Stimulated activated naive B cell treated with anti-CD40 and anti-IgM and Interleukin-4, amounts not matched to agents 10 μg/mL and 1 μg/mL and 100 μg/mL, for 72 hours (primary cell): ENCODE results near the gene DZIP1L.
"Not testable (repeated sequence)": the region's sequence is repeated elsewhere in the genome, so short reads cannot be mapped to it uniquely, and the experiment has no call there.

Experiments used
- ATAC-seq, 2 donors: fragments of 150-1000 bp; cut with Tn5 transposase; replicated peaks; 2 replicates each; pipeline ENCODE4 v1.10.0; 2021; ENCODE audit warnings: moderate library complexity in 1 of 2
- DNase-seq: peaks from one replicate; pipeline ENCODE4 v3.0.0; 2021
- H3K27ac Mint-ChIP-seq: one replicate; pipeline ENCODE4 v1.8.0; 2022; ENCODE audit warnings: mild to moderate bottlenecking, mixed read lengths
- H3K27me3 Mint-ChIP-seq, 2 donors: one replicate each; pipeline ENCODE4 v1.8.0; 2022; ENCODE audit warnings: mixed read lengths in 2 of 2
- H3K36me3 Mint-ChIP-seq, 2 donors: one replicate each; pipeline ENCODE4 v1.8.0; 2022; ENCODE audit warnings: mixed read lengths in 2 of 2, mild to moderate bottlenecking in 1 of 2
- H3K4me1 Mint-ChIP-seq, 2 donors: one replicate each; pipeline ENCODE4 v1.8.0; 2022; ENCODE audit warnings: mixed read lengths in 2 of 2, mild to moderate bottlenecking in 1 of 2
- H3K4me3 Mint-ChIP-seq, 2 donors: one replicate each; pipeline ENCODE4 v1.8.0; 2022; ENCODE audit warnings: mild to moderate bottlenecking in 2 of 2, mixed read lengths in 2 of 2, moderate library complexity in 1 of 2
- H3K9me3 Mint-ChIP-seq, 2 donors: one replicate each; pipeline ENCODE4 v1.8.0; 2022; ENCODE audit warnings: mixed read lengths in 2 of 2, mild to moderate bottlenecking in 1 of 2

The DZIP1L gene

DNA sequence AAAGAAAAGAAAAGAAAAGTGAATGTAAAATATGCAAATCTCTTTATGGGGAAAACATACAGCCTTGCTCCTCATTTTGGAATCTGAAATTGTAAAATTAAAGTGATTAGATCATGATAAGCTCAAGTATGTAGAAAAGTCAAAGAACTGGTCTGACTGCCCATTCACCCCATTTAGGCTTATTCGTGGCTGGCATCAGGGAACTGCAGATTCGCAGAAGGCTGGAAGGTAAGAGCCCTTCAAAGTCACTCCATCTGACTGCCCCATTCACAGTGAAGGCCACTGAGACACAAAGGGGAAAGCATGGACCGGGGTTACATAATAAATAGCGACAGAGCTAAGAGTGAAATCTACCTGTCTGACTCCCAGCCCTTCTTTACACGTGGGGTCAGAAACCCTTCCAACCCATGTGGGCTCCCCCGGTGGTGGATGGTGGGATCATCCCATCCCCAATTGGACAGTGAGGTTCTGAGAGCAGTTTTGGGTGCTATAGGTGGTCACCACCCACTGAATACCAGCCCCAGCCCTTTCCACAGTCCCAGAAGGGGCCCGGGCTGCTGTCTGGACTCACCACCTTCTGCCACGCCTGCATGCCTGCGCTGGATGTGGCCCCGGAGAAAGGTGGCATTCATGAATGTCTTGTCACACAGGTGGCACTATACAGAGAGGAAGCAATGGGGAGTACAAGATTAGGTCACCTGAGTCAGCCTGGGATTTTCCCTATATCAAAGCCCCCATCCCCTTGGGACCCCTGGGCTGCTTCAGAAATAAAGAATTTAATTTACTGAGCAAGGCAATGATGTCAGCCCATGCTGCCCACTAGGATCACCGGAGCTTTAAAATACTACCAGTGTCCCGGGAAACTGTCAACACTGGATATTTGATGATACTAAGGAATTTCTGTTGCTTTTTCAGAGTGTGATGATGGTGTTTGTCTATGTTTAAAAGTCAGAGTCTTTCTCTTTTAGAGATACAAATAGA lies 17.9 kb downstream of the DZIP1L start:
- DNase-seq (no peak), ATAC-seq (peak; percentile 62 to 71)
- no peak overlapping the region for H3K4me3 Mint-ChIP-seq
- H3K27ac Mint-ChIP-seq = no peak overlapping the region
- peaks cover 0 to 2% of the 10 kb centered on the region in 2 donors for H3K4me1 Mint-ChIP-seq
- no peaks in the 10 kb centered on the region for H3K36me3 Mint-ChIP-seq
- H3K27me3 Mint-ChIP-seq = peaks cover 16 to 20% of the 10 kb centered on the region in 2 donors
- peaks cover 0 to 7% of the 10 kb centered on the region in 2 donors for H3K9me3 Mint-ChIP-seq

DNA sequence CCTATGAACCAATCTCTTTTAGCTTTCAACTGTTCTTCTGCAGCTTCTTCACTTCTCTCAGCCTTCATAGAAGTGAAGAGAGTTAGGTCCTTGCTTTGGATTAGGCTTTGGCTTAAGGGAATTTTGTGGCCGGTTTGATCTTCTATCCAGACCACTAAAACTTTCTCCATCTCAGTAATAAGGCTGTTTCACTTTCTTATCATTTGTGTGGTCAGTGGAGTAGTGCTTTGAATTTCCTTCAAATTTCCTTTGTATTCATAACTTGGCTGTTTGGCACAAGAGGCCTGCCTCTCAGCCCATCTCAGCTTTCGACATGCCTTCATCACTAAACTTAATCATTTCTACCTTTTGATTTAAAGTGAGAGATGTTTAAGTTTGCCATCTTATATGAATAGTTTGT lies 21.7 kb downstream of the DZIP1L start:
- ATAC-seq (no peak), DNase-seq (no peak)
- no peak overlapping the region for H3K27ac Mint-ChIP-seq
- peaks cover 0 to 7% of the 10 kb centered on the region in 2 donors for H3K9me3 Mint-ChIP-seq
- H3K36me3 Mint-ChIP-seq = no peaks in the 10 kb centered on the region
- H3K4me1 Mint-ChIP-seq = peaks cover 0 to 2% of the 10 kb centered on the region in 2 donors
- peaks cover 7 to 16% of the 10 kb centered on the region in 2 donors for H3K27me3 Mint-ChIP-seq
- no peak overlapping the region for H3K4me3 Mint-ChIP-seq

DNA sequence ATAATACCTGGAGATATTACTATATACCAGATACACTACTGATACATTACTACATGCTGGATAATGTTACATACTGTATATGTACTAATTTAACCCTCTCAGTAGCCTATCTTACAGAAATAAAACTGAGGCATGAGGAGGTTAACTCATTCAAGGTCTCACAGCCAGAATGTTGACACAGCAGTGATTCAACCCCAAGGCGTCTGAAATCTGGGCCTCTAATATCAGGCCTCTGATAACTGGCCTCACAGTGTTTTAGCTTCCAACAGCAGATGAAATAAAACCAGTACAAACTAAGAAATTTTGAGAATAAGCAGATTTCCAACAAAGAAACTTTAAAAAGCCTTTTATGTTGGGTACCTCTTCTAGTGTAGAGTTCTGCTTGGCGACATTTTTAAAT lies 23.4 kb downstream of the DZIP1L start:
- peaks cover 0 to 7% of the 10 kb centered on the region in 2 donors for H3K9me3 Mint-ChIP-seq
- no peak for ATAC-seq
- no peak for DNase-seq
- no peaks in the 10 kb centered on the region for H3K36me3 Mint-ChIP-seq
- H3K27me3 Mint-ChIP-seq = peaks cover 11 to 12% of the 10 kb centered on the region in 2 donors
- no peaks in the 10 kb centered on the region for H3K4me1 Mint-ChIP-seq
- no peak overlapping the region for H3K27ac Mint-ChIP-seq
- no peak overlapping the region for H3K4me3 Mint-ChIP-seq

DNA sequence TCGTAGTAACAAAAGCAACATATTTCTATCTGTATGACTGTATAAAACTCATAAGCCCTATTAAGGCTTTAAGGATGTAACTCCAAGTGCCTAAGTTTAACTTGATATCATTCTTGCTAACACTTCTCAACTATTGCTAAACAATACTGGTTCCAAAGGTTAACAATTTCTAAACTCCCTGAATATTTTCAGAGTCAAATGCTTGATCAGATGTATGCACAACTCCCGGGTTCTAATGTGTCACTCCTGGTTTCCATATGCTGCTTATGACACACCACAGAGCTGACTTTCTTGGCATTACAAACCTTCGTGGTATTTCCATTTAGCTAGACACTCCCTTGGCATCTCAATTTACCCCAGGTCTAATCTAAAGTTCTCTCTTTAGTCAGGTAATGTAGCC lies 26.3 kb downstream of the DZIP1L start:
- Mint-ChIP-seq H3K36me3 (no peaks in the 10 kb centered on the region), H3K4me1 (no peaks in the 10 kb centered on the region), H3K27ac (no peak overlapping the region), H3K9me3 (peaks cover 0 to 7% of the 10 kb centered on the region in 2 donors), H3K4me3 (no peak overlapping the region), H3K27me3 (peaks cover 10 to 13% of the 10 kb centered on the region in 2 donors)
- ATAC-seq = no peak
- no peak for DNase-seq

DNA sequence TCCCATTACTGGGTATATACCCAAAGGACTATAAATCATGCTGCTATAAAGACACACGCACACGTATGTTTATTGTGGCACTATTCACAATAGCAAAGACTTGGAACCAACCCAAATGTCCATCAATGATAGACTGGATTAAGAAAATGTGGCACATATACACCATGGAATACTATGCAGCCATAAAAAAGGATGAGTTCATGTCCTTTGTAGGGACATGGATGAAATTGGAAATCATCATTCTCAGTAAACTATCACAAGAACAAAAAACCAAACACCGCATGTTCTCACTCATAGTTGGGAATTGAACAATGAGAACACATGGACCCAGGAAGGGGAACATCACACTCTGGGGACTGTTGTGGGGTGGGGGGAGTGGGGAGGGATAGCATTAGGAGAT lies 29.7 kb downstream of the DZIP1L start:
- H3K9me3 Mint-ChIP-seq, ATAC-seq, H3K4me1 Mint-ChIP-seq, H3K4me3 Mint-ChIP-seq, H3K27ac Mint-ChIP-seq, DNase-seq, H3K36me3 Mint-ChIP-seq: not testable (repeated sequence)
- H3K27me3 Mint-ChIP-seq = peaks cover 15 to 41% of the 10 kb centered on the region in 2 donors

DNA sequence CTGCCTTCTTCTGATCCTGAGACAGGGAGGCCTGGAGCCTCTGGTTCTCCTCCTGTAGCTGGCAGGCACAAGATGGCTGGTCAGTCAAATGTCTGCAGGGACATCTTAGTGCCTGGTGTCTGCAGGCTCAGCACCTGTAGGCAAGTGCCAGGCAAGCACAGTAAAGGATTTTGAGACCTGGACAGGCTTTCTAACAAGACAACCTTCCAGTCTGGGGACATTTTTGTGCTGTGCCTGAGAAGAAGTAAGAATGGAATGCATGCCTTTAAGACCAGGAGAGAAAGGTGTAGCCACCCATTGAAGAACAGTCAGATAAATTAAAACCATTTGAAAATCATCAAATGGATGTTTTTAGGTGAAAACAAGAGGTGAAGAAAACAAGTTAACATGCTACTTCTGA lies 31.2 kb downstream of the DZIP1L start:
- ATAC-seq (no peak), DNase-seq (no peak)
- no peak overlapping the region for H3K27ac Mint-ChIP-seq
- no peak overlapping the region for H3K4me3 Mint-ChIP-seq
- no peaks in the 10 kb centered on the region for H3K36me3 Mint-ChIP-seq
- H3K27me3 Mint-ChIP-seq = peaks cover 20 to 41% of the 10 kb centered on the region in 2 donors
- H3K9me3 Mint-ChIP-seq = no peaks in the 10 kb centered on the region
- H3K4me1 Mint-ChIP-seq = no peaks in the 10 kb centered on the region

DNA sequence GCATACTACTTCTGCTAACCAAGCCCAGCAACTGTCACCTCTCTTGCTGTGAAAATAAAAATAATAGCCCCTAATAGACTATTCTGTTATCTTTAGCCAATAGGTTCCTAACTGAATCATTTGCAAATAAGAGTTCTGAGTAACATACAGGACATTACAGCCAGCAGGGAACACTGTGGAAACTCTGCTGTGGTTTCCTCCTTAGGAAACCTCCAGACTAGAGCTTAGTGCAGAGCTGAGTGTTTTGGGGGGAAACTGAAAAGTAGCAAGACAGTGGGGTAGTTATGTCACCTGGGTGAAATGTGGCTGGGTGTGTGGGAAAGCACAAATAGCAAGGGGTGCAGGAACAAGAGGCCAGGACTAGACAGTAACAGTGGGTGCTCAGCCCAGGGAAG lies 32.4 kb downstream of the DZIP1L start:
- Mint-ChIP-seq H3K27me3 (peaks cover 22 to 34% of the 10 kb centered on the region in 2 donors), H3K36me3 (no peaks in the 10 kb centered on the region), H3K27ac (no peak overlapping the region), H3K4me3 (no peak overlapping the region), H3K9me3 (no peaks in the 10 kb centered on the region), H3K4me1 (no peaks in the 10 kb centered on the region)
- no peak for DNase-seq
- peak in 1 of 2 donors; percentile 5 for ATAC-seq

DNA sequence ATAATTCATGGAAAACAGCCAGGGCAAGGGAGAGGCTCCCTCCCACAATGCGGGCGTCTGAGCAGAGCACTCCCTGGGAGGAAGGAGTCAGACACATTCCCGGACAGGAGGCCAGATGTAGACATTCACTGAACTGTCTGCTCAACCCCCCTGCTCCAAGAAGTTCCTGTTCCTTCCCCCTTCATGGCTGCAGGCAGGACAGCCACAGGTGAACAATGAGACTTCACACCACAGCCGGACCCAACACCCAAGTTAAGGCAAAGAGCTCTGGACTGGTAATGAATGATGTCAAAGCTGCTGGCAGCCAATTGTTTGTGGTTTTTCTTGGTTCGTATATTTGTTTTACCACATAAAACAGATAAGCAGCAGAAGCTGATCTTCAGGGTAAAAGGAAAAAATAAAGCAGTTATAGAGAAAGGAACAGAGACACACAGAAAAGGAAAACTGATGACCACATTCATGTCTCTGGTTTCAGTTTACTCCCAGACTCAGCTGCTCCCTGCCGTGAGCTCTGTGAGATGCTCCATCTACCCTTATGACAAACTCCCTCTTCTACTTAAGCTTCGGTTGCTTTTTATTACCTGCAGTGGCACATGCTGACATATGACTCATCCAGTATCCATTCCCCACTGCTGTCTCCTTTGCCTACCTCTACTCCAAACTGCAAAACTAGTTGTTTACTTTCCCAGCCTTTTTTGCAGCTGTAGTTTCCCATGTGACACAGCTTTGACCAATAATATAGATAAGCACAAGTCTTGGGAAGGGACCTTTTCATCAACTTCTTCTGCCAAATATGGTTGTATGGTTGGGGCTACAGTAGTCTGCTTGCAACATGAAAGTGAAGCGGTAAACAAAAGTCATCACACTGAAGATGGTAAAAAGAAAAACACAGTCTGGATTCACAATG lies 33.1 kb downstream of the DZIP1L start:
- Mint-ChIP-seq H3K27me3 (peaks cover 22 to 34% of the 10 kb centered on the region in 2 donors), H3K27ac (no peak overlapping the region)
- DNase-seq = no peak

DNA sequence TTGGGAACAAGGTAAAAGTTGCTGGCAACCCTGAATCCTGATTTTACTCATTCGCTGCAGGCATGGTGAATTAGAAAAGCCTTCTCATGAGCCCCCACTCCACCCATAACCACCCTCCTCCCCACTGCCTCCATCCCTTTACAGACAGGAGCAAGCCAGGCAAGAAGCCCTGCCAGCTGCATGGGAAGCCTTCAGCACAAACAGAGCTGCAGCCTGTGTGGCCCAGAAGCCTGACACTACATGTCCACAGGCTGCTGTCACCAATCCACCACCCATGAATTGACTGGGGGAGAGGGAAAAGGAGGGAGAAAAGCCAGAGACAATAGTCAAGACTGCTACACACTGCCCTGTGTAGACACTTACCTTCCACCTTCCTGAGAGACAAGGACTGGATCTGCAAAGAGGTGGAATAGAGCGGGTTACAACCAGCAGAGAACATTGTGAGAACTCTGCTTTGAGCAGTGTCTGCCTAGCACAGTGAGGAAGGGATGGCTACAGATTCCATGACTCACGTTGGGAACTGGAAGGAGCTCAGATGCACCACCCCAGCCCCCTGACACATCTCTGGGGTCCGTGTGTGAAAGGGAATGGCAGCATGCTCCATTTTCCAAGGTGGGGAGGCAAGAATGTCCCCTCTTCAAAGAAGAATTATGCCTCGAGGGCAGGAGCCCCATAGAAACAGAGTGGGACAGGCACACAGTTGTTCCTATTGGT lies 33.9 kb downstream of the DZIP1L start:
- DNase-seq = no peak
- Mint-ChIP-seq H3K4me3 (no peak overlapping the region), H3K27me3 (peaks cover 22 to 34% of the 10 kb centered on the region in 2 donors), H3K9me3 (no peaks in the 10 kb centered on the region), H3K36me3 (no peaks in the 10 kb centered on the region), H3K4me1 (no peaks in the 10 kb centered on the region), H3K27ac (no peak overlapping the region)
- no peak for ATAC-seq

More for the DNA sequence above, 33.1 kb downstream of the DZIP1L start:
- Mint-ChIP-seq H3K4me1 (no peaks in the 10 kb centered on the region), H3K36me3 (no peaks in the 10 kb centered on the region), H3K9me3 (no peaks in the 10 kb centered on the region), H3K4me3 (no peak overlapping the region)
- no peak for ATAC-seq

DNA sequence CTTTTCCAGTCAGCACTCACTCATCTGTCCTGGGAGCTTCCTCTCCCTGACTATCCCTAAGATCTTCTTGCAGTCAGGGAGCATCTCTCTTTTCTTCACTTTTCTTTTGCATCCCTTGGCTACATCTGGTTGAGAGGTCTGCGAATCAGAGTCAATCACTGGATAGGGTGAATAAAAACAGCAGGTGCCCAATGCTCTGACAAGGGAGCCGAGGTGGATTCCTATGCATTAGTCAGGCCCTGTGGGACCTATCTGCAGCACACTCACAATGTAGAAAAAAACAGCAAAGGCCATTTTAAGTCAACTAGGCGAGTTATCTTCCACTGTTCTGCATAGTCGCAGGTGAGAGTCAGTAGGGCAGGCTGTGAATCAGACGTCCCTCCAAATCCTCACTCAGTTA lies 35.5 kb downstream of the DZIP1L start:
- Mint-ChIP-seq H3K27me3 (peaks cover 22 to 36% of the 10 kb centered on the region in 2 donors), H3K9me3 (peaks cover 0 to 5% of the 10 kb centered on the region in 2 donors), H3K4me3 (no peak overlapping the region), H3K4me1 (no peaks in the 10 kb centered on the region), H3K36me3 (no peaks in the 10 kb centered on the region), H3K27ac (no peak overlapping the region)
- no peak for ATAC-seq
- no peak for DNase-seq

DNA sequence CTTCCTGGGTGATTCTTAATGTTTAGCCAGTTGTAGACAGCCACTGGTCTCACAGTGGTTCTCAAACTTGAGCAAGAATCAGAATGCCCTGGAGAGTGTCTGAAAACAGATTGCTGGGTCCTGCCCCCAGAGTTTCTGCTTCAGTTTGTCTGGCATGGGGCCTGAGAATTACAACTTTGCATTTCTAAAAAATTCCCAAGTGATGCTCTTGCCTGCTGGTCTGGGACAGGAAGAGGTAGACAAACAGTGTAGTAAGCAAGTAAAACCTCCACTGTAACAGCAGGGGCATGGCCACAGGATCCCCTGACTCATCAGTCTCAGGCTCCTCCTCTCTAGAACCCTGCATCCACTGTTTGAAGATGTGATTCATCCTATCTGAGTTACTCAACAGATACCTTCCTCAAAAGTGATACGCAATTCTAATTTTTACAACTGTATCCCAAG lies 36.5 kb downstream of the DZIP1L start:
- Mint-ChIP-seq H3K27me3 (peaks cover 19 to 31% of the 10 kb centered on the region in 2 donors), H3K4me3 (no peak overlapping the region), H3K9me3 (peaks cover 0 to 5% of the 10 kb centered on the region in 2 donors), H3K36me3 (no peaks in the 10 kb centered on the region), H3K4me1 (no peaks in the 10 kb centered on the region), H3K27ac (no peak overlapping the region)
- no peak for DNase-seq
- no peak for ATAC-seq

DNA sequence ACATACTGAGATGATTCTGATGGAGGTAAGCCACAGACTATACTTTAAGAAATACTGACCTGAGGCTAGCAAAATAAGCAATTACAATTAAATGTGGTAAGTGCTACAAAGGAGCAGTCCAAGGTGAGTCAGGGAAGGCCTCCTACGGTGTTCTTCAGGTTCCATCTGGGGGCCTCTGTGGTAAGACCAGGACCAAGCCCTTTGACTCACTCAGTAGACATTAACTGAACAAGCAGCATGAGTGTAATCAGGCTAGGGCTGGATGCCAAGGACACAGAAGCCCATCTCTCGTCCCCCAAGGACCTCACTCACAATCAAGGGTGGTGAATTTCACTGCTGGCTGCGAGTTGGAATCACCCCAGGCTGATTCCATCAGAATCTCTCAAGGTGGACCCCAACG lies 37.3 kb downstream of the DZIP1L start:
- Mint-ChIP-seq H3K4me3 (no peak overlapping the region), H3K36me3 (no peaks in the 10 kb centered on the region), H3K9me3 (peaks cover 0 to 12% of the 10 kb centered on the region in 2 donors), H3K27me3 (peaks cover 24 to 28% of the 10 kb centered on the region in 2 donors), H3K4me1 (no peaks in the 10 kb centered on the region), H3K27ac (no peak overlapping the region)
- DNase-seq (no peak), ATAC-seq (no peak)

DNA sequence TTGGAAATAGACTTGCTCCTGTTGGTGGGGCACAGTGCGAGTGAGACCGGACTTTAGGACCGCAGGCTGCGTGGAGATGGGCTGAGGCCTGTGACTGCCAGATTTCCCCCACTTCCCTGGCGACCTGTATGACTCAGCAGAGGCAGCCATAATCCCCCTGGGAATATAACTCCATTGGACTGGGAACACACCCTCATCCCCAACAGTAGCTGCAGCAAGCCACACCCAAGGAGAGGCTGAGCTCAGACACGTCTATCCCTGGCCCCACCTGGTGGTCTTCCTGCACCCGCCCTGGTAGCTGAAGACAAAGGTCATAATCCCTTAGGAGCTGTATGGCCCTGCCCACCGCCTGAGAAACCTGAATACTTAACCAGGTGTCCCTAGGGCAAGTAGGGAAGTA lies 42.6 kb downstream of the DZIP1L start:
- H3K27ac Mint-ChIP-seq = peak overlapping the region; percentile 70
- H3K4me3 Mint-ChIP-seq = no peak overlapping the region
- H3K4me1 Mint-ChIP-seq = no peaks in the 10 kb centered on the region
- no peak for DNase-seq
- no peak for ATAC-seq
- H3K9me3 Mint-ChIP-seq = peaks cover 0 to 12% of the 10 kb centered on the region in 2 donors
- peaks cover 22 to 37% of the 10 kb centered on the region in 2 donors for H3K27me3 Mint-ChIP-seq
- no peaks in the 10 kb centered on the region for H3K36me3 Mint-ChIP-seq

DNA sequence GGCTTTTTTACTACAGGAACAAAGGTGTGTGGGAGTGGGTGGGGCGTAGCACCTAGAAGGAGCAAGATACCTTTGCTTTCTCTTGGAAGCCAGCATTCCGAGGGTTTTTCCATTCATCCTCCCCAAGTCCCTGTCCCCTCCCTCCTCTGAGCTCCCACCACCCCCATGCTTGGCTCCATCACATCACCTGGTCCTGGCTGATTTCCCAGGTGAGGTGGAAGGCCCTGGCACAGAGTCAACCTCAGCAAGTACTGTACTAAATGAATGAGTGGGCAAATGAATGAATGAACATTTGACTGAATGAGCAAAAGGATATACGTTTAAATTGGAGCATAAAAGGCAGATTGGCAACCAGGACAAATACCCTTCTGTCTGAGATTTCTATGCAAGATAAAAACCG lies 45.4 kb downstream of the DZIP1L start:
- Mint-ChIP-seq H3K27ac (no peak overlapping the region), H3K36me3 (no peaks in the 10 kb centered on the region), H3K9me3 (peaks cover 0 to 7% of the 10 kb centered on the region in 2 donors), H3K4me3 (no peak overlapping the region), H3K27me3 (peaks cover 22 to 31% of the 10 kb centered on the region in 2 donors), H3K4me1 (peaks cover 0 to 4% of the 10 kb centered on the region in 2 donors)
- no peak for DNase-seq
- ATAC-seq = no peak
